ENCODE data around the gene LGALS3BP. TPM values are rescaled to one million over a fixed set of nuclear protein-coding genes. Genes with fewer than 3 reads are reported as not detected.

LGALS3BP gene
- total RNA-seq, 1 experiment from 2014 or later = 69.8 TPM

DNA sequence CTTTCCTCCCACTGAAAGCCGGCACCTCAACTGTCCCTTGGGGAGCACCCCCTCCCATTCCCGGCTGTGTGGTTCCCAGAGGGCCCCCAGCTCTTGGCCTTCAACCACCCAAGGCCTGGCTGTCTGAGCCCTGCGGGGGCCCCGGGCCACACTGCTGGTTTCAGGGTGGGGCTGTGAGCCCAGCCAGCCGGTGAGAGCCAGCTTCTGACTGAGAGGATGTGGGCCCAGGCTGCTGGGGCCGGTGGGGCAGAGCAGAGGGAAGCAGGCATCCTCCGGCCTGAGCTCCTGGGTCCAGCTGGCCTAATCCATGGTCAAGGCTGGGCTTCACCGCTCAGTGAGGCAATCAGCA lies 875 bp upstream of the LGALS3BP start:
- H2BK12ac ChIP-seq (ENCODE audit: insufficient read length, low read depth, low read length) = no peak overlapping the region
- H3K56ac ChIP-seq (ENCODE audit: insufficient read length, low read depth, low read length) = no peak overlapping the region
- no peak overlapping the region for H2BK120ac ChIP-seq (ENCODE audit: low read depth, low read length, poor library complexity, severe bottlenecking)
- peaks cover 10% of the 10 kb centered on the region for H3K27me3 Mint-ChIP-seq (ENCODE audit: low read depth)
- H4K8ac ChIP-seq (replicated peaks; ENCODE audit: insufficient read length, low read depth, low read length) = no peak overlapping the region
- no peak overlapping the region for H3T11ph ChIP-seq (ENCODE audit: low read length)
- H3K36me3 Mint-ChIP-seq (ENCODE audit: insufficient read depth in 1 of 3, low read depth in 3 of 3) = peaks cover 0 to 2% (median 0%) of the 10 kb centered on the region in 3 experiments; a peak in 3 of 7 replicates
- H3K9me3 Mint-ChIP-seq = no peaks in the 10 kb centered on the region
- H3K79me2 ChIP-seq (ENCODE audit: insufficient read depth, low read length) = no peaks in the 10 kb centered on the region
- H4K91ac ChIP-seq (ENCODE audit: insufficient read length, low read depth, low read length) = no peak overlapping the region
- H4K5ac ChIP-seq (ENCODE audit: insufficient read length, low read depth, low read length) = no peak overlapping the region
- no peak overlapping the region for H2BK5ac ChIP-seq (ENCODE audit: insufficient read length, low read length)
- H3K4me1 ChIP-seq (ENCODE audit: insufficient read depth, low read length) = no peaks in the 10 kb centered on the region; the same call in 1 of the 2 replicates
- no peaks in the 10 kb centered on the region for H4K20me1 ChIP-seq (ENCODE audit: control insufficient read depth, insufficient read depth, insufficient read length)
- no peak overlapping the region for H2BK15ac ChIP-seq (ENCODE audit: low read depth, low read length)
- no peak overlapping the region for H3K27ac Mint-ChIP-seq
- no peak overlapping the region for H2BK20ac ChIP-seq (ENCODE audit: low read depth, low read length, poor library complexity, severe bottlenecking)
- no peaks in the 10 kb centered on the region for H3K27me3 ChIP-seq (ENCODE audit: insufficient read depth, low read length)
- no peak overlapping the region for H3K14ac ChIP-seq (ENCODE audit: insufficient read depth, low read length)
- no peak overlapping the region for H3K4ac ChIP-seq (ENCODE audit: low read depth, low read length)
- no peaks in the 10 kb centered on the region for H3K23me2 ChIP-seq (ENCODE audit: insufficient read length, low read depth, low read length, poor library complexity, severe bottlenecking)
- no peak overlapping the region for H2AFZ ChIP-seq (ENCODE audit: low read length)
- no peak overlapping the region for H3K4me3 Mint-ChIP-seq
- H3K79me1 ChIP-seq (ENCODE audit: insufficient read depth, low read depth, low read length, poor library complexity, severe bottlenecking) = no peaks in the 10 kb centered on the region
- TF ChIP-seq, protein P1, sequence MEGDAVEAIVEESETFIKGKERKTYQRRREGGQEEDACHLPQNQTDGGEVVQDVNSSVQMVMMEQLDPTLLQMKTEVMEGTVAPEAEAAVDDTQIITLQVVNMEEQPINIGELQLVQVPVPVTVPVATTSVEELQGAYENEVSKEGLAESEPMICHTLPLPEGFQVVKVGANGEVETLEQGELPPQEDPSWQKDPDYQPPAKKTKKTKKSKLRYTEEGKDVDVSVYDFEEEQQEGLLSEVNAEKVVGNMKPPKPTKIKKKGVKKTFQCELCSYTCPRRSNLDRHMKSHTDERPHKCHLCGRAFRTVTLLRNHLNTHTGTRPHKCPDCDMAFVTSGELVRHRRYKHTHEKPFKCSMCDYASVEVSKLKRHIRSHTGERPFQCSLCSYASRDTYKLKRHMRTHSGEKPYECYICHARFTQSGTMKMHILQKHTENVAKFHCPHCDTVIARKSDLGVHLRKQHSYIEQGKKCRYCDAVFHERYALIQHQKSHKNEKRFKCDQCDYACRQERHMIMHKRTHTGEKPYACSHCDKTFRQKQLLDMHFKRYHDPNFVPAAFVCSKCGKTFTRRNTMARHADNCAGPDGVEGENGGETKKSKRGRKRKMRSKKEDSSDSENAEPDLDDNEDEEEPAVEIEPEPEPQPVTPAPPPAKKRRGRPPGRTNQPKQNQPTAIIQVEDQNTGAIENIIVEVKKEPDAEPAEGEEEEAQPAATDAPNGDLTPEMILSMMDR (conservative IDR thresholded peaks at IDR 0.05) = no peak
- no peaks in the 10 kb centered on the region for H3K9me3 ChIP-seq (ENCODE audit: control insufficient read depth, low read depth, low read length)
- H3K4me2 ChIP-seq (ENCODE audit: insufficient read depth, insufficient read length, low read length) = no peak overlapping the region
- H3K9ac ChIP-seq (ENCODE audit: extremely low read depth, insufficient read length, low read length) = no peak overlapping the region
- H3K18ac ChIP-seq (ENCODE audit: insufficient read length, low read depth, low read length) = no peak overlapping the region
- DNase-seq = no peak
- peaks cover 6 to 24% of the 10 kb centered on the region in 2 experiments for H3K4me1 Mint-ChIP-seq
- WGBS (ENCODE audit: extremely low coverage, insufficient read length, low lambda C conversion rate) = no CpG with 5 or more reads among the region's 8 CpGs
- H2AK5ac ChIP-seq (ENCODE audit: insufficient read length, low read length) = no peak overlapping the region
- H3K27ac ChIP-seq (ENCODE audit: insufficient read length, low read depth, low read length) = no peak overlapping the region
- no peak overlapping the region for H3K23ac ChIP-seq (ENCODE audit: insufficient read length, low read depth, low read length)
